A549 (cell line): ENCODE data around the gene ATP2A3. TPM values are rescaled to one million over a fixed set of nuclear protein-coding genes. Genes with fewer than 3 reads are reported as not detected.
"Not testable (repeated sequence)": the region's sequence is repeated elsewhere in the genome, so short reads cannot be mapped to it uniquely, and the experiment has no call there.

Source experiments
- ATAC-seq, 2 experiments: fragments of 200-7000 bp in 1 of 2; fragments of >200 bp in 1 of 2; cut with Nextera tagmentation in 1 of 2; cut with Tn5 transposase in 1 of 2; 3 replicates each; pipeline versions ENCODE4 v1.8.0 to v1.9.1; 2018 to 2020; ENCODE audit warnings: mild to moderate bottlenecking in 1 of 2, moderate library complexity in 1 of 2
- CTCF ChIA-PET: fragments of 300-600 bp; sonication (Branson Sonifier 250); formaldehyde crosslinking; extraction: SDS; loops from one replicate; lab custom pipeline; 2021; ENCODE audit warnings: antibody characterized with exemption, inconsistent platforms; lab: Yijun Ruan, JAX
- POLR2A ChIA-PET: fragments of 350-600 bp; formaldehyde crosslinking; extraction: SDS; loops from one replicate; lab custom pipeline; 2021; ENCODE audit warnings: antibody characterized with exemption, inconsistent platforms; lab: Yijun Ruan, JAX
- DNase-seq, 2 experiments: peaks; one replicate each; pipeline versions ENCODE4 v3.0.0 to v3.0.0-alpha.2; 2011 to 2016; ENCODE audit warnings: low read depth in 1 of 2, low spot score in 1 of 2
- FAIRE-seq: peaks from 2 replicates; lab custom pipeline; 2011; peaks lifted over from hg19 to GRCh38; lab: Jason Lieb, UNC
- H3K27ac ChIP-seq, 2 experiments: fragments of >200 bp; sonication (Bioruptor Twin); formaldehyde crosslinking; 3 replicates each; pipeline ENCODE4 v1.5.1; 2016 to 2017
- H3K4me1 ChIP-seq: fragments of >200 bp; sonication (Bioruptor Twin); formaldehyde crosslinking; 3 replicates; pipeline ENCODE4 v1.6.1; 2016
- H3K4me2 ChIP-seq: fragments of >200 bp; sonication (Bioruptor Twin); formaldehyde crosslinking; 3 replicates; pipeline ENCODE4 v1.6.1; 2016
- H3K4me3 ChIP-seq: fragments of >200 bp; sonication (Bioruptor Twin); formaldehyde crosslinking; 3 replicates; pipeline ENCODE4 v1.5.1; 2016
- H3K9me3 ChIP-seq: fragments of >200 bp; sonication (Bioruptor Twin); formaldehyde crosslinking; 3 replicates; pipeline ENCODE4 v1.6.1; 2016
- BHLHE40 ChIP-seq: IDR thresholded peaks from 2 replicates; pipeline ENCODE4 v1.6.1; 2012; ENCODE audit warnings: low read depth, low read length, inconsistent platforms
- CHD2 ChIP-seq: fragments of 150-350 bp; IDR thresholded peaks from 2 replicates; pipeline ENCODE4 v1.6.1; 2014; ENCODE audit warnings: low read length; ENCODE audit not compliant: partially characterized antibody
- CHD4 ChIP-seq: fragments of 200-600 bp; sonication (generic); IDR thresholded peaks from 2 replicates; pipeline ENCODE4 v1.6.1; 2016; ENCODE audit warnings: antibody characterized with exemption, mild to moderate bottlenecking, borderline replicate concordance
- EHF ChIP-seq: fragments of 250-450 bp; sonication (Bioruptor Pico); IDR thresholded peaks from 2 replicates; pipeline ENCODE4 v1.5.0; 2020; ENCODE audit warnings: mild to moderate bottlenecking
- FOXS1 ChIP-seq: fragments of 250-450 bp; sonication (Bioruptor Pico); IDR thresholded peaks from 2 replicates; pipeline ENCODE4 v1.5.0; 2020; ENCODE audit warnings: mild to moderate bottlenecking, moderate library complexity
- JUN ChIP-seq, 2 experiments: fragments of >200 bp; sonication (Bioruptor Twin); formaldehyde crosslinking; IDR thresholded peaks; 2 replicates in 1 of 2; 3 replicates in 1 of 2; pipeline ENCODE4 v1.6.1; 2016 to 2017
- JUNB ChIP-seq: fragments of >200 bp; sonication (Bioruptor Twin); formaldehyde crosslinking; IDR thresholded peaks from 2 replicates; pipeline ENCODE4 v1.6.1; 2016
- NFE2L2 ChIP-seq: fragments of 150-350 bp; conservative IDR thresholded peaks from 2 replicates; pipeline ENCODE4 v1.6.1; 2014; ENCODE audit warnings: low read length
- NPAS2 ChIP-seq: fragments of 250-450 bp; sonication (Bioruptor Pico); IDR thresholded peaks from 2 replicates; pipeline ENCODE4 v1.8.0; 2022; ENCODE audit warnings: mild to moderate bottlenecking, moderate library complexity, borderline replicate concordance
- RCOR1 ChIP-seq: fragments of 150-350 bp; IDR thresholded peaks from 2 replicates; pipeline ENCODE4 v1.6.1; 2014; ENCODE audit warnings: antibody characterized with exemption, low read length, low read depth
- RFX5 ChIP-seq: fragments of 450-650 bp; IDR thresholded peaks from 2 replicates; pipeline ENCODE4 v1.7.1; 2014; ENCODE audit warnings: antibody characterized with exemption, mild to moderate bottlenecking, moderate library complexity
- SREBF2 ChIP-seq: fragments of 450-650 bp; IDR thresholded peaks from 2 replicates; pipeline ENCODE4 v1.6.1; 2014; ENCODE audit warnings: mild to moderate bottlenecking, moderate library complexity
- ZC3H11A ChIP-seq: fragments of 450-650 bp; IDR thresholded peaks from 2 replicates; pipeline ENCODE4 v1.6.1; 2014; ENCODE audit warnings: antibody characterized with exemption, mild to moderate bottlenecking
- ZFP36 ChIP-seq: fragments of 450-650 bp; IDR thresholded peaks from 2 replicates; pipeline ENCODE4 v1.6.1; 2014; ENCODE audit warnings: borderline replicate concordance; ENCODE audit not compliant: partially characterized antibody
- WGBS: methylation state at CpG from one replicate; pipeline ENCODE4 v1.1.6; 2017; ENCODE audit errors: missing lambda C conversion rate; 5-methylcytosine and 5-hydroxymethylcytosine counted together
- polyA plus RNA-seq, 4 experiments: library from polyadenylated mRNA; depleted of rRNA in 3 of 4; stranded (reverse); fragments of >200 nt; fragmentation: RNase III in 1 of 4; extraction: RNeasy Plus Mini Kit Qiagen cat#74134 plus additional on column Dnase treatment in 1 of 4; gene quantifications; 2 replicates in 3 of 4; 3 replicates in 1 of 4; pipeline ENCODE4 v1.2.3, GENCODE V29; 2011 to 2017
- TF ChIP-seq, protein P1 (sequence below): fragments of 250-450 bp; sonication (Bioruptor Pico); IDR thresholded peaks from 2 replicates; pipeline ENCODE4 v1.5.0; 2021; ENCODE audit warnings: mild to moderate bottlenecking, moderate library complexity, borderline replicate concordance
- TF ChIP-seq, protein P2 (sequence below): fragments of 200-600 bp; sonication (generic); IDR thresholded peaks from 2 replicates; pipeline ENCODE4 v1.6.1; 2016; ENCODE audit warnings: antibody characterized with exemption, mild to moderate bottlenecking, moderate library complexity

Gene ATP2A3
- polyA plus RNA-seq, 2 of the 4 experiments (the other 2 are of a cell fraction), result 3.1 to 5.5 TPM

DNA sequence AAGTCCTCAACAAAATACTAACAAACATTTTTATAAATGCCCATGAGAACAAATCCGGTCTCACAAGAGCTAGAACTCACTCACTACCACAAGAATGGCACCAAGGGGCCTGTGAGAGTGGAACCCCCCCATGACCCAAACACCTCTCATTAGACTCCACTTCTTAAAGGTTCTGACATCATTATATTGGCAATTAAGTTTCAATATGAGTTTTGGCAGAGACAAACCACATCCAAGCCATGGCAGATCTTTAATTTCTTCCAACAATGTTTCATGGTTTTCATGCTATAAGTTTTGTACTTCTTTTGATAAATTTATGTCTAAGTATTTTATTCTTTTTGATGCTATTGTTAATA lies 30.0 kb upstream of the ATP2A3 start (continued):
- TF ChIP-seq, protein P1, sequence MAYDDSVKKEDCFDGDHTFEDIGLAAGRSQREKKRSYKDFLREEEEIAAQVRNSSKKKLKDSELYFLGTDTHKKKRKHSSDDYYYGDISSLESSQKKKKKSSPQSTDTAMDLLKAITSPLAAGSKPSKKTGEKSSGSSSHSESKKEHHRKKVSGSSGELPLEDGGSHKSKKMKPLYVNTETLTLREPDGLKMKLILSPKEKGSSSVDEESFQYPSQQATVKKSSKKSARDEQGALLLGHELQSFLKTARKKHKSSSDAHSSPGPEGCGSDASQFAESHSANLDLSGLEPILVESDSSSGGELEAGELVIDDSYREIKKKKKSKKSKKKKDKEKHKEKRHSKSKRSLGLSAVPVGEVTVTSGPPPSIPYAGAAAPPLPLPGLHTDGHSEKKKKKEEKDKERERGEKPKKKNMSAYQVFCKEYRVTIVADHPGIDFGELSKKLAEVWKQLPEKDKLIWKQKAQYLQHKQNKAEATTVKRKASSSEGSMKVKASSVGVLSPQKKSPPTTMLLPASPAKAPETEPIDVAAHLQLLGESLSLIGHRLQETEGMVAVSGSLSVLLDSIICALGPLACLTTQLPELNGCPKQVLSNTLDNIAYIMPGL (CRISPR knock-in tag), result no peak
- no peak for TF ChIP-seq SREBF2
- no peak for TF ChIP-seq EHF (CRISPR knock-in tag)

DNA sequence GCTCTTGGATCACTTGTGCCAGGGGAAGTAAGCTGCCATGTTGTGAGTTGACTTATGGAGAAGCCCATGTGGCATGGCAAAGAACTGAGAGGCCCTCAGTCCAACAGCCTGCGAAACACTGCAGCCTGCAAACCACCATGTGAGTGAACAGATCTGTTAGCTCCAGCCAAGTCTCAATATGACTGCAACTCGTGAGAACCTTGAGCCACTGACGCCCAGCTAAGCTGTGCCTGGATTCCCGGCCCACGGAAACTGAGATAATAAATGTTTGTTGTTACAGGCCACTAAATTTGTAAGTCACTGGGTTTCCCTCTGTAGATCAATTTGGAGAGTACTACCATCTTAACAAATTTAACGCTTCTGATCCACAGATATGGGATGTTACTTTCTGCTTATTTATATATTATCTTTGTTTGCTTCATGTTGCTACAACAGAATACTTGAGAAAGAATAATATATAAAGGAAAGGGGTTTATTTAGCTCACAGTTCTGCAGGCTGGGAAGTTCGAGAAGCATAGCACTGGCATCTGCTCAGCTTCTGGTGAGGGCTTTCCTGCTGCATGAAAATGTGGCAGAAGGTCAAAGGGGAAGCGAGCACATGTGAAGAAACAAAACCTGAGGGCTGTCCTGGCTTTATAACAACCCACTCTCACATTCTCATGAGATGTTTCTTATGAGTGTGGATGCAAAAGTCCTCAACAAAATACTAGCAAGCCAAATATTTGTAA lies 29.4 kb upstream of the ATP2A3 start:
- DNase-seq (no peak), FAIRE-seq (no peak)
- no peak overlapping the region for H3K27ac ChIP-seq
- H3K4me1 ChIP-seq, result no peaks in the 10 kb centered on the region
- H3K9me3 ChIP-seq, result peaks cover 23% of the 10 kb centered on the region; the same call in 2 of the 3 replicates
- 60% methylated on average over 8 of the region's 8 CpGs for WGBS
- CTCF ChIA-PET, result interaction anchor here (0.6 to 2.5 kb wide), 5 partner anchors 12 to 80 kb away, joined by 3 to 8 read pairs (median 3); partner anchors contain the start of gene ATP2A3
- H3K4me2 ChIP-seq, result no peak overlapping the region
- TF ChIP-seq NPAS2 (CRISPR knock-in tag) (no peak), CHD2 (no peak), FOXS1 (CRISPR knock-in tag) (no peak), RFX5 (no peak)
- TF ChIP-seq, protein P2, sequence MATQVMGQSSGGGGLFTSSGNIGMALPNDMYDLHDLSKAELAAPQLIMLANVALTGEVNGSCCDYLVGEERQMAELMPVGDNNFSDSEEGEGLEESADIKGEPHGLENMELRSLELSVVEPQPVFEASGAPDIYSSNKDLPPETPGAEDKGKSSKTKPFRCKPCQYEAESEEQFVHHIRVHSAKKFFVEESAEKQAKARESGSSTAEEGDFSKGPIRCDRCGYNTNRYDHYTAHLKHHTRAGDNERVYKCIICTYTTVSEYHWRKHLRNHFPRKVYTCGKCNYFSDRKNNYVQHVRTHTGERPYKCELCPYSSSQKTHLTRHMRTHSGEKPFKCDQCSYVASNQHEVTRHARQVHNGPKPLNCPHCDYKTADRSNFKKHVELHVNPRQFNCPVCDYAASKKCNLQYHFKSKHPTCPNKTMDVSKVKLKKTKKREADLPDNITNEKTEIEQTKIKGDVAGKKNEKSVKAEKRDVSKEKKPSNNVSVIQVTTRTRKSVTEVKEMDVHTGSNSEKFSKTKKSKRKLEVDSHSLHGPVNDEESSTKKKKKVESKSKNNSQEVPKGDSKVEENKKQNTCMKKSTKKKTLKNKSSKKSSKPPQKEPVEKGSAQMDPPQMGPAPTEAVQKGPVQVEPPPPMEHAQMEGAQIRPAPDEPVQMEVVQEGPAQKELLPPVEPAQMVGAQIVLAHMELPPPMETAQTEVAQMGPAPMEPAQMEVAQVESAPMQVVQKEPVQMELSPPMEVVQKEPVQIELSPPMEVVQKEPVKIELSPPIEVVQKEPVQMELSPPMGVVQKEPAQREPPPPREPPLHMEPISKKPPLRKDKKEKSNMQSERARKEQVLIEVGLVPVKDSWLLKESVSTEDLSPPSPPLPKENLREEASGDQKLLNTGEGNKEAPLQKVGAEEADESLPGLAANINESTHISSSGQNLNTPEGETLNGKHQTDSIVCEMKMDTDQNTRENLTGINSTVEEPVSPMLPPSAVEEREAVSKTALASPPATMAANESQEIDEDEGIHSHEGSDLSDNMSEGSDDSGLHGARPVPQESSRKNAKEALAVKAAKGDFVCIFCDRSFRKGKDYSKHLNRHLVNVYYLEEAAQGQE, result no peak
- TF ChIP-seq, all 56 proteins: peak for 0
- POLR2A ChIA-PET, result no interaction called here
- ATAC-seq, result peak in 1 of 2 experiments; percentile 39; a peak in 1 of 6 replicates
- no peak overlapping the region for H3K4me3 ChIP-seq

DNA sequence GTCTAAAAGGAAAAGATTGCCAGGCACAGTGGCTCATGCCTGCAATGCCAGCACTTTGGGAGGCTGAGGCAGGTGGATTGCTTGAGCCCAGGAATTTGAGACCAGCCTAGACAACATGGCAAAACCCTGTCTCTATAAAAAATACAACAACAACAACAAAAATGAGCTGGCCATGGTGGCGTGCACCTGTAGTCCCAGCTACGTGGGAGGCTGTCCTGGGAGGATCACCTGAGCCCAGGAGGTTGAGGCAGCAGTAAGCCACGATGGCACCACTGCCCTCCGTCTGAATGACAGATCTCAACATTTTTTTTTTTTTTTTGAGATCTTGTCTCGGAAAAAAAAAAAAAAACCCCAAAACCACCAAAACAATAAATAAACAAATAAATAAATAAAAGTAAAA lies 28.1 kb upstream of the ATP2A3 start:
- H3K27ac ChIP-seq, result no peak overlapping the region
- CTCF ChIA-PET, result interaction anchor here (1.0 to 1.7 kb wide), 2 partner anchors 14 to 78 kb away, joined by 3 to 5 read pairs; no protein-coding TSS in a partner anchor

DNA sequence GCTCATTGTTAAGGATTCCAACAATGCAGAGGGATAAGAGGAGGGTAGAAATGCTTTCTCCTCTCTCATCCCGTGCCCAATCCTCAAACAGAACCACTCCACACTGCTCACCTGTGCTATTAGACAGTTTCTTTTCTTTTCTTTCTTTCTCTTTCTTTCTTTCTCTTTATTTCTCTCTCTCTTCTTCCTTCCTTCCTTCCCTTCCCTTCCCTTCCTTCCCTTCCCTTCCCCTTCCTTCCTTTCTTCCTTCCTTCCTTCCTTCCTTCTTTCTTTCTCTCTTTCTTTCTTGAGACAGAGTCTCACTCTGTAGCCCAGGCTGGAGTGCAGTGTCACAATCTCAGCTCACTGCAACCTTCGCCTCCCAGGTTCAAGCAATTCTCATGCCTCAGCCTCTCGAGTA lies 27.5 kb upstream of the ATP2A3 start:
- CTCF ChIA-PET, result interaction anchor here (0.6 to 1.0 kb wide), 2 partner anchors 78 to 129 kb away, joined by 3 to 5 read pairs; no protein-coding TSS in a partner anchor
- H3K27ac ChIP-seq, FAIRE-seq, POLR2A ChIA-PET, H3K4me3 ChIP-seq, H3K4me1 ChIP-seq, H3K4me2 ChIP-seq, ATAC-seq, DNase-seq: not testable (repeated sequence)
- peaks cover 18% of the 10 kb centered on the region; the same call in 2 of the 3 replicates for H3K9me3 ChIP-seq
- WGBS, result 32% methylated on average over 3 of the region's 3 CpGs

More for the DNA sequence above, 28.1 kb upstream of the ATP2A3 start:
- Histone ChIP-seq H3K4me2 (no peak overlapping the region), H3K4me3 (no peak overlapping the region), H3K4me1 (no peaks in the 10 kb centered on the region), H3K9me3 (peaks cover 18% of the 10 kb centered on the region; the same call in 2 of the 3 replicates)
- DNase-seq, result no peak
- 44% methylated on average over 5 of the region's 5 CpGs for WGBS
- no peak for ATAC-seq
- POLR2A ChIA-PET, result no interaction called here
- TF ChIP-seq JUNB (no peak), JUN (IDR thresholded peaks at IDR 0.05) (no peak), EHF (CRISPR knock-in tag) (no peak), CHD4 (no peak), FOXS1 (CRISPR knock-in tag) (no peak), RCOR1 (no peak), ZC3H11A (no peak), ZFP36 (no peak), BHLHE40 (no peak), NFE2L2 (no peak)
- FAIRE-seq, result no peak
